IMR-90 (cell line): Measurements from ENCODE around the gene DCAF10. TPM values are rescaled to one million over a fixed set of nuclear protein-coding genes. Genes with fewer than 3 reads are reported as not detected.
"Not testable (repeated sequence)": the region's sequence is repeated elsewhere in the genome, so short reads cannot be mapped to it uniquely, and the experiment has no call there.

Experiments
- ATAC-seq: fragments of 200-7000 bp; cut with Tn5 transposase; 2 replicates; pipeline ENCODE4 v1.9.1; 2020; ENCODE audit warnings: low read depth, mild to moderate bottlenecking, moderate library complexity
- BruUV-seq: library from RNA; stranded (reverse); fragments of 400-500 nt; replicated peaks from 2 replicates; lab custom pipeline; 2021; lab: Mats Ljungman, UMichigan
- CTCF ChIA-PET: fragments of 300-600 bp; formaldehyde crosslinking; extraction: SDS; loops from one replicate; lab custom pipeline; 2021; ENCODE audit warnings: antibody characterized with exemption; lab: Yijun Ruan, JAX
- POLR2A ChIA-PET: fragments of 300-600 bp; sonication (Branson Sonifier 250); formaldehyde crosslinking; loops from one replicate; lab custom pipeline; 2022; ENCODE audit warnings: antibody characterized with exemption; ENCODE audit not compliant: unreplicated experiment; lab: Charles Lee
- DNase-seq: peaks from one replicate; pipeline ENCODE4 v3.0.0; 2013
- H2AFZ ChIP-seq: replicated peaks from 2 replicates; pipeline ENCODE3; 2013; ENCODE audit warnings: low read length, mild to moderate bottlenecking; ENCODE audit not compliant: poor library complexity
- H2AK5ac ChIP-seq: 2 replicates; pipeline ENCODE4 v1.6.1; 2013; ENCODE audit warnings: low read depth, low read length, inconsistent platforms
- H2AK9ac ChIP-seq: replicated peaks from 2 replicates; pipeline ENCODE3; 2013; ENCODE audit warnings: mild to moderate bottlenecking, low read depth, low read length, moderate library complexity; ENCODE audit not compliant: poor library complexity
- H2BK120ac ChIP-seq: 2 replicates; pipeline ENCODE4 v1.6.1; 2013; ENCODE audit warnings: low read depth, low read length, inconsistent platforms
- H2BK15ac ChIP-seq: 3 replicates; pipeline ENCODE4 v1.6.1; 2013; ENCODE audit warnings: low read depth, low read length, inconsistent platforms
- H2BK20ac ChIP-seq: 2 replicates; pipeline ENCODE4 v1.6.1; 2013; ENCODE audit warnings: low read depth, mild to moderate bottlenecking, inconsistent platforms, low read length, moderate library complexity
- H2BK5ac ChIP-seq: 2 replicates; pipeline ENCODE4 v1.6.1; 2013; ENCODE audit warnings: mild to moderate bottlenecking, low read depth, low read length, inconsistent platforms; ENCODE audit not compliant: poor library complexity, severe bottlenecking
- H3K14ac ChIP-seq: replicated peaks from 2 replicates; pipeline ENCODE4 v1.6.1; 2013; ENCODE audit warnings: low read depth, low read length, inconsistent platforms
- H3K18ac ChIP-seq: 2 replicates; pipeline ENCODE4 v1.6.1; 2013; ENCODE audit warnings: low read depth, low read length, control low read depth
- H3K23ac ChIP-seq: 2 replicates; pipeline ENCODE4 v1.6.1; 2013; ENCODE audit warnings: low read depth, low read length, inconsistent platforms
- H3K27ac ChIP-seq: 2 replicates; pipeline ENCODE4 v1.5.1; 2013; ENCODE audit warnings: mild to moderate bottlenecking, control low read depth, low read length; ENCODE audit not compliant: insufficient read depth
- H3K27me3 ChIP-seq: 2 replicates; pipeline ENCODE4 v1.6.1; 2013; ENCODE audit warnings: low read length; ENCODE audit not compliant: control insufficient read depth, insufficient read depth
- H3K36me3 ChIP-seq: 2 replicates; pipeline ENCODE4 v1.6.1; 2013; ENCODE audit warnings: low read length, mixed read lengths; ENCODE audit not compliant: control insufficient read depth, insufficient read depth
- H3K4ac ChIP-seq: 2 replicates; pipeline ENCODE4 v1.6.1; 2013; ENCODE audit warnings: low read depth, low read length, inconsistent platforms
- H3K4me1 ChIP-seq: 2 replicates; pipeline ENCODE4 v1.6.1; 2013; ENCODE audit warnings: low read length, mixed read lengths; ENCODE audit not compliant: control insufficient read depth, insufficient read depth
- H3K4me2 ChIP-seq: 2 replicates; pipeline ENCODE4 v1.6.1; 2013; ENCODE audit warnings: low read depth, mild to moderate bottlenecking, control low read depth, low read length, moderate library complexity
- H3K4me3 ChIP-seq: 2 replicates; pipeline ENCODE4 v1.5.1; 2013; ENCODE audit warnings: low read depth, mild to moderate bottlenecking, control low read depth, low read length, moderate library complexity; ENCODE audit not compliant: insufficient read depth
- H3K56ac ChIP-seq: 2 replicates; pipeline ENCODE4 v1.6.1; 2013; ENCODE audit warnings: low read length, inconsistent platforms; ENCODE audit not compliant: insufficient read depth; ENCODE audit errors: extremely low read depth
- H3K79me1 ChIP-seq, 2 experiments: 2 replicates each; pipeline ENCODE4 v1.6.1; 2013; ENCODE audit warnings: low read length in 2 of 2, inconsistent platforms in 1 of 2, low read depth in 1 of 2
- H3K9ac ChIP-seq: 2 replicates; pipeline ENCODE4 v1.6.1; 2013; ENCODE audit warnings: low read depth, low read length, control low read depth
- H3K9me1 ChIP-seq: 2 replicates; pipeline ENCODE4 v1.6.1; 2013; ENCODE audit warnings: low read length, inconsistent platforms; ENCODE audit not compliant: insufficient read depth
- H3K9me3 ChIP-seq: 2 replicates; pipeline ENCODE4 v1.6.1; 2013; ENCODE audit warnings: low read length; ENCODE audit not compliant: control insufficient read depth, insufficient read depth
- H4K20me1 ChIP-seq: 2 replicates; pipeline ENCODE4 v1.6.1; 2013; ENCODE audit warnings: low read length, inconsistent platforms; ENCODE audit not compliant: insufficient read depth
- H4K5ac ChIP-seq: 2 replicates; pipeline ENCODE4 v1.6.1; 2013; ENCODE audit warnings: mild to moderate bottlenecking, low read depth, low read length, control low read depth
- H4K8ac ChIP-seq, 2 experiments: 2 replicates each; pipeline ENCODE4 v1.6.1; 2013; ENCODE audit warnings: low read depth in 2 of 2, low read length in 2 of 2, control low read depth in 1 of 2, inconsistent platforms in 1 of 2
- H4K91ac ChIP-seq: 2 replicates; pipeline ENCODE4 v1.6.1; 2013; ENCODE audit warnings: low read depth, low read length, inconsistent platforms; ENCODE audit not compliant: insufficient read depth
- WGBS, 2 experiments: methylation state at CpG; one replicate each; pipeline versions ENCODE4 v1.1.5 to v1.1.7; 2013; ENCODE audit warnings: missing lambda C conversion rate in 2 of 2; ENCODE audit not compliant: insufficient read length in 1 of 2; ENCODE audit errors: extremely low coverage in 2 of 2; 5-methylcytosine and 5-hydroxymethylcytosine counted together
- dilution Hi-C: fragments of 300-500 bp; cut with HindIII; formaldehyde crosslinking; loops from one replicate; pipeline ENCODE4 v1.14.3; 2018; ENCODE audit warnings: low sequenced_read_pairs; ENCODE audit not compliant: unreplicated experiment
- in situ Hi-C: fragments of 300-500 bp; cut with MboI; formaldehyde crosslinking; loops from 3 replicates; pipeline ENCODE4 v1.14.3; 2019; ENCODE audit warnings: low sequenced_read_pairs, inconsistent platforms, mixed read lengths
- intact Hi-C: fragments of 100-400 bp; cut with micrococcal nuclease; formaldehyde crosslinking; loops from 2 replicates; pipeline ENCODE4 v1.10.0; 2022
- polyA plus RNA-seq, 3 experiments: library from polyadenylated mRNA; depleted of rRNA; stranded (reverse); fragments of >200 nt; gene quantifications; 2 replicates each; pipeline ENCODE4 v1.2.3, GENCODE V29; 2012; ENCODE audit warnings: low replicate concordance in 1 of 3
- total RNA-seq: library from RNA; depleted of rRNA; stranded (reverse); fragments of >200 nt; gene quantifications from 2 replicates; pipeline ENCODE4 v1.2.3, GENCODE V29; 2012

Gene DCAF10
- total and polyA plus RNA-seq, 2 of the 4 experiments (the other 2 are of a cell fraction): 17.1 to 19.4 TPM

- Histone ChIP-seq H3K79me1 (peaks cover 17 to 43% of the 10 kb centered on the region in 2 experiments), H4K20me1 (peaks cover 19% of the 10 kb centered on the region; the same call in 1 of the 2 replicates)
- H4K8ac ChIP-seq, H3K4me3 ChIP-seq, H3K9ac ChIP-seq, H2AK5ac ChIP-seq, in situ Hi-C loops, H2BK120ac ChIP-seq, H3K27ac ChIP-seq, H3K4me1 ChIP-seq, intact Hi-C loops, H3K4me2 ChIP-seq, BruUV-seq, H3K36me3 ChIP-seq, H4K91ac ChIP-seq, H3K14ac ChIP-seq, dilution Hi-C loops, DNase-seq, H4K5ac ChIP-seq, H2AFZ ChIP-seq, H2BK20ac ChIP-seq, CTCF ChIA-PET, H3K9me3 ChIP-seq, H2BK15ac ChIP-seq, H3K27me3 ChIP-seq, H3K9me1 ChIP-seq, H2AK9ac ChIP-seq, H3K4ac ChIP-seq, H3K56ac ChIP-seq, H3K23ac ChIP-seq, POLR2A ChIA-PET, ATAC-seq, H2BK5ac ChIP-seq, H3K18ac ChIP-seq: not testable (repeated sequence)
- no CpG with 5 or more reads among the region's 15 CpGs for WGBS, 2 experiments
Measured at GRCh38 chr9:37809676-37810075, 9.1 kb downstream of the DCAF10 start.
